A375 (cell line): Measurements from ENCODE around the gene COMMD8. TPM values are rescaled to one million over a fixed set of nuclear protein-coding genes. Genes with fewer than 3 reads are reported as not detected.

ENCODE experiments used
- total RNA-seq: library from RNA; depleted of rRNA; stranded (reverse); fragments of >200 nt; shearing (Covaris generic); gene quantifications from 2 replicates; pipeline ENCODE4 v1.2.3, GENCODE V29; 2014; rRNA removed

COMMD8 gene
- total RNA-seq, result 11.0 and 16.8 TPM in 2 replicates

DNA sequence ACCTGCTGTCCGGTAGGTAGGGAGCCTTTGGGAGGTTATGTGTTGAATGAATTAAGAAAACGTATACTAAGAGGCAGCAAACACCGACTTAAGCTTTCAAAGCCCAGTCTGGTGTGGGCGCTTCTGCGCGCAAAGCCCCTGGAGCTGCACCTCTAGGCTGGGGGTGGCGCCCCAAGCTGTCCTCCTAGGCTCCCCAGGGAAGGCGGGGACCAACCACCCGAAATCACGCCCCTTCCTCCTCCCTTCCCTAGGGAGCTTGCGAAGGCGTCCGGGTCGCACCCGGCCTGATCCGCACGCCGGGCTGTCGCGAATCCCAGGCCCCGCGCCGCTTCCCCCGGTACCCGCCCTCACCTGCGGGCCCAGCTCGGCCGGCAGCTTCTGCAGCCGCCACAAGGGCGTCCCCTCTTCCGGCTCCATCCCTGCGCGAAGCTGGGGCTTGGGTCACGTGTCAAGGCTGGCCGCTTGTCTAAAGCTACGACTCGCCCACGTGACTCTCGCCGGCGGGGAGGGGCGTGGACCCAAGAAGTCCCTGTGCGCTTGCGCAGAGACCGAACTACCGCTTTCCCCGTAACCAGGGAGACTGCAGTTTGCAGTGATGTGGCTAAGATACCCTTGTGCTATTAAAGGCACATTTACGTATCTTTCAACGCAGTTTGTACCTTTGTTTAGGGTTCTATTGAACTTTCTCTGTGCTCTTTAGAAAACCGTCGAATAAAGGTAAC, at the start of gene COMMD8:
Gene COMMD8, minus strand, starts transcription at position 468 of the 722 bp plus-strand sequence. Its CDS starts 51 bp downstream, at position 417.

DNA sequence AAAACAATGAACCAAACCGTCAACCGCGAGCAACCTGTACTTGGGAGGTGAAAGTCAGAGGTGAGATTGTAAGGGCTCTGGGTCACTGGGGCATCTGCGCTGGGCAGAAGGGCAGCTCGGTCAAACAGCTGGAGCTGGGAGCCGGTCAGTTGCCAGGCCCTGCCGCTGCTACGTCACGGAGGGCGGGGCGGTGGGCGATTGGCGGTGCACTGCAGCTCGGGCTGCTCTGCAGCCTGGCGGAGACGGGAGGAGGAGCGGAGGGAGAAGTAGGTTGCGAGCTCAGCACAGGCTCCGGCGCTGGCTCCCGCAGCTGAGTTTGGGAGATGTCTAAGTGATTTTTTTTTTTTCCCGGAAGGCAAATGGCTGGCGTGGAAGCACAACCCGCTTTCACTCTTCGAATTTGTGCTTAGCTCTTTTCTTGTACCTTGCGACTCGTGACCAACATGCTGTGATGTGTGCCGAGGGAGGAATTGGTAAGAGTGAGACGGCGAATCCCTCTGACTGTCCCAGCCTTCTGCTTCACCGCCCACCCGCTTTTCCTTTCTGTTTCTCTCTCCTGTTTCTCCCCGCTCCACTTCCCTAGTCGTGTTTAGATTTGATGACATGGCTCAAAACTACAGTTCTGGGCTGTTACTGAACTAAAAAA, 21.7 kb upstream of the COMMD8 start, which contains the start of gene ATP10D:
Gene ATP10D, plus strand, starts transcription at position 229 of the 646 bp plus-strand sequence. CDS start 27,266 bp downstream, outside the sequence.

Other genes starting within 250 kb of the COMMD8 start
- gene ATP10D, start 21.6 kb upstream of the COMMD8 start, total RNA-seq, result 4.6 and 5.2 TPM in 2 replicates